HEK293 (cell line): Measurements from ENCODE around the gene TRPV6.

Source experiments
- CTCF ChIA-PET: fragments of 350-600 bp; formaldehyde crosslinking; extraction: SDS; loops from one replicate; lab custom pipeline; 2021; ENCODE audit warnings: antibody characterized with exemption; lab: Yijun Ruan, JAX
- POLR2A ChIA-PET: fragments of 300-600 bp; formaldehyde crosslinking; extraction: SDS; loops from one replicate; lab custom pipeline; 2020; ENCODE audit warnings: antibody characterized with exemption, inconsistent platforms; lab: Yijun Ruan, JAX
- H3K27ac ChIP-seq: fragments of 200-500 bp; sonication (Bioruptor generic); 2 replicates; pipeline ENCODE4 v1.5.1; 2014; ENCODE audit warnings: low read depth, low read length, control low read depth, inconsistent platforms; ENCODE audit errors: extremely low read depth
- H3K36me3 ChIP-seq, 2 experiments: fragments of 200-500 bp in 1 of 2; sonication (Bioruptor generic) in 1 of 2; 1 replicate in 1 of 2; 2 replicates in 1 of 2; pipeline ENCODE4 v1.5.1; 2014 to 2017; ENCODE audit warnings: inconsistent platforms in 2 of 2, low read length in 2 of 2; ENCODE audit not compliant: control insufficient read depth in 2 of 2, insufficient read depth in 1 of 2
- H3K4me1 ChIP-seq: fragments of 200-500 bp; sonication (Bioruptor generic); 2 replicates; pipeline ENCODE4 v1.5.1; 2014; ENCODE audit warnings: mild to moderate bottlenecking, low read length, inconsistent platforms; ENCODE audit not compliant: control insufficient read depth, insufficient read depth
- H3K4me3 ChIP-seq: 2 replicates; pipeline ENCODE4 v1.5.1; 2011; ENCODE audit warnings: low read depth, mild to moderate bottlenecking, control low read depth, low read length, moderate library complexity
- H3K9me3 ChIP-seq: fragments of 200-500 bp; sonication (Bioruptor generic); 2 replicates; pipeline ENCODE4 v1.5.1; 2014; ENCODE audit warnings: low read depth, low read length, inconsistent platforms; ENCODE audit not compliant: control insufficient read depth, insufficient read depth
- KLF16 ChIP-seq: fragments of 450-650 bp; formaldehyde crosslinking; IDR thresholded peaks from 2 replicates; pipeline ENCODE4 v1.5.1; 2017; ENCODE audit warnings: missing biosample characterization, missing genetic modification characterization
- SP2 ChIP-seq: fragments of 450-650 bp; formaldehyde crosslinking; IDR thresholded peaks from 2 replicates; pipeline ENCODE4 v1.5.1; 2016; ENCODE audit warnings: missing biosample characterization, missing genetic modification characterization
- TSHZ1 ChIP-seq: fragments of 450-650 bp; formaldehyde crosslinking; IDR thresholded peaks from 2 replicates; pipeline ENCODE4 v1.5.1; 2016; ENCODE audit warnings: missing biosample characterization, missing genetic modification characterization, borderline replicate concordance
- ZNF10 ChIP-seq: fragments of 450-650 bp; formaldehyde crosslinking; IDR thresholded peaks from 2 replicates; pipeline ENCODE4 v1.5.1; 2017; ENCODE audit warnings: missing biosample characterization, missing genetic modification characterization
- ZNF121 ChIP-seq: fragments of 450-650 bp; formaldehyde crosslinking; IDR thresholded peaks from 2 replicates; pipeline ENCODE4 v1.5.1; 2016; ENCODE audit warnings: missing biosample characterization, missing genetic modification characterization
- ZNF16 ChIP-seq: fragments of 450-650 bp; formaldehyde crosslinking; IDR thresholded peaks from 2 replicates; pipeline ENCODE4 v1.5.1; 2016; ENCODE audit warnings: low read depth, missing biosample characterization, missing genetic modification characterization
- ZNF174 ChIP-seq: fragments of 450-650 bp; formaldehyde crosslinking; IDR thresholded peaks from 2 replicates; pipeline ENCODE4 v1.5.0; 2017; ENCODE audit warnings: missing biosample characterization, mild to moderate bottlenecking, missing genetic modification characterization
- ZNF184 ChIP-seq: fragments of 450-650 bp; IDR thresholded peaks from 2 replicates; pipeline ENCODE4 v1.5.1; 2018; ENCODE audit warnings: missing biosample characterization, mild to moderate bottlenecking, missing genetic modification characterization
- ZNF404 ChIP-seq: fragments of 450-650 bp; formaldehyde crosslinking; IDR thresholded peaks from 2 replicates; pipeline ENCODE4 v1.5.1; 2017; ENCODE audit warnings: missing biosample characterization, missing genetic modification characterization
- ZNF426 ChIP-seq: fragments of 450-650 bp; formaldehyde crosslinking; IDR thresholded peaks from 2 replicates; pipeline ENCODE4 v1.5.1; 2017; ENCODE audit warnings: missing biosample characterization, missing genetic modification characterization, mild to moderate bottlenecking, inconsistent platforms, moderate library complexity
- ZNF510 ChIP-seq: fragments of 450-650 bp; formaldehyde crosslinking; IDR thresholded peaks from 2 replicates; pipeline ENCODE4 v1.5.1; 2018; ENCODE audit warnings: mild to moderate bottlenecking, missing genetic modification characterization, missing biosample characterization; ENCODE audit not compliant: insufficient replicate concordance
- ZNF530 ChIP-seq: fragments of 450-650 bp; formaldehyde crosslinking; IDR thresholded peaks from 2 replicates; pipeline ENCODE4 v1.5.1; 2016; ENCODE audit warnings: low read depth, missing biosample characterization, missing genetic modification characterization
- ZNF548 ChIP-seq: fragments of 450-650 bp; formaldehyde crosslinking; IDR thresholded peaks from 2 replicates; pipeline ENCODE4 v1.5.1; 2016; ENCODE audit warnings: missing biosample characterization, missing genetic modification characterization
- ZNF561 ChIP-seq: fragments of 450-650 bp; IDR thresholded peaks from 2 replicates; pipeline ENCODE4 v1.5.1; 2018; ENCODE audit warnings: missing biosample characterization, missing genetic modification characterization, borderline replicate concordance
- ZNF629 ChIP-seq: fragments of 450-650 bp; formaldehyde crosslinking; IDR thresholded peaks from 2 replicates; pipeline ENCODE4 v1.5.1; 2017; ENCODE audit warnings: missing biosample characterization, missing genetic modification characterization
- ZNF707 ChIP-seq: fragments of 450-650 bp; formaldehyde crosslinking; IDR thresholded peaks from 2 replicates; pipeline ENCODE4 v1.5.1; 2016; ENCODE audit warnings: missing biosample characterization, missing genetic modification characterization
- ZNF843 ChIP-seq: fragments of 450-650 bp; formaldehyde crosslinking; IDR thresholded peaks from 2 replicates; pipeline ENCODE4 v1.5.1; 2016; ENCODE audit warnings: missing biosample characterization, missing genetic modification characterization
- ZSCAN16 ChIP-seq: fragments of 450-650 bp; formaldehyde crosslinking; IDR thresholded peaks from 2 replicates; pipeline ENCODE4 v1.5.1; 2016; ENCODE audit warnings: missing biosample characterization, missing genetic modification characterization
- TF ChIP-seq, protein P1 (sequence below): fragments of 450-650 bp; formaldehyde crosslinking; IDR thresholded peaks from 2 replicates; pipeline ENCODE4 v1.5.1; 2017; ENCODE audit warnings: missing biosample characterization, missing genetic modification characterization

Gene TRPV6

DNA sequence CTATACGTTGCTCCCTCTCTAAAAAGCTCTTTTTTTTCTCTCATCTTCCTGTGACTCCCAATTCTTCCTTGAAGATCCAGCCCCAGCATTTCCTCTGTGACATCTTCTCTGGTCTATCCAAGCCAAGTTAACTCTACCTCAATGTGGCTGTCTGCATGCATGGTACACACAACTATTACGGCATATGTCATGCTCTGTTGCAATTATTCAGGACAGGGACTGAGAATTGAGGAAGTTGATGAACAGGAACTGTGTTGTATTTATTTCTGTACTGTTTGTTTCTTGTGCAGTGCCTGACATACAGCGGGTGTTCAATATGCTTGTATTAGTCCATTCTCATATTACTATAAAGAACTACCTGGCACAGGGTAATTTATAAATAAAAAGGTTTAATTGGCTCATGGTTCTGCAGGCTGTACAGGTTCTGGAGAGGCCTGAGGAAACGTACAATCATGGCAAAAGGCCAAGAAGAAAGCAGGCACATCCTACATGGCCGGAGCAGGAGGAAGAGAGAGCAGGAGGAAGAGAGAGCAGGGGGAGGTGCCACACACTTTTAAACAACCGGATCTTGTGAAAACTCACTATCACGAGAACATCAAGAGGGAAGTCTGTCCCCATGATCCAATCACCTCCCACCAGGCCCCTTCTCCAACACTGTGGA is 41.7 kb upstream of the TRPV6 start:
- CTCF ChIA-PET: interaction anchor here (1.2 to 3.0 kb wide), 4 partner anchors 11 to 288 kb away, joined by 3 to 14 read pairs (median 5); no protein-coding TSS in a partner anchor
- Histone ChIP-seq H3K4me3 (no peak overlapping the region), H3K9me3 (no peaks in the 10 kb centered on the region), H3K36me3 (no peaks in the 10 kb centered on the region), H3K4me1 (no peaks in the 10 kb centered on the region), H3K27ac (no peak overlapping the region)
- TF ChIP-seq SP2 (tag by site-specific recombination) (no peak), KLF16 (tag by site-specific recombination) (no peak)
- POLR2A ChIA-PET: no interaction called here

- ChIA-PET POLR2A (no interaction called here), CTCF (interaction anchor here (0.7 to 3.0 kb wide), 5 partner anchors 9 to 291 kb away, joined by 3 to 14 read pairs (median 4); no protein-coding TSS in a partner anchor)
- Histone ChIP-seq H3K36me3 (no peaks in the 10 kb centered on the region), H3K27ac (no peak overlapping the region), H3K9me3 (no peaks in the 10 kb centered on the region), H3K4me3 (no peak overlapping the region), H3K4me1 (no peaks in the 10 kb centered on the region)
- TF ChIP-seq ZNF10 (tag by site-specific recombination) (no peak), ZSCAN16 (no peak), ZNF510 (tag by site-specific recombination) (no peak), ZNF707 (tag by site-specific recombination) (no peak), ZNF629 (no peak), ZNF184 (tag by site-specific recombination) (no peak), ZNF121 (tag by site-specific recombination) (no peak), TSHZ1 (tag by site-specific recombination) (no peak), ZNF843 (tag by site-specific recombination) (no peak), ZNF548 (no peak), ZNF561 (tag by site-specific recombination) (no peak), ZNF530 (tag by site-specific recombination) (no peak), ZNF404 (no peak), ZNF174 (no peak), ZNF426 (tag by site-specific recombination) (no peak), KLF16 (tag by site-specific recombination) (no peak), ZNF16 (tag by site-specific recombination) (no peak)
- TF ChIP-seq, protein P1, sequence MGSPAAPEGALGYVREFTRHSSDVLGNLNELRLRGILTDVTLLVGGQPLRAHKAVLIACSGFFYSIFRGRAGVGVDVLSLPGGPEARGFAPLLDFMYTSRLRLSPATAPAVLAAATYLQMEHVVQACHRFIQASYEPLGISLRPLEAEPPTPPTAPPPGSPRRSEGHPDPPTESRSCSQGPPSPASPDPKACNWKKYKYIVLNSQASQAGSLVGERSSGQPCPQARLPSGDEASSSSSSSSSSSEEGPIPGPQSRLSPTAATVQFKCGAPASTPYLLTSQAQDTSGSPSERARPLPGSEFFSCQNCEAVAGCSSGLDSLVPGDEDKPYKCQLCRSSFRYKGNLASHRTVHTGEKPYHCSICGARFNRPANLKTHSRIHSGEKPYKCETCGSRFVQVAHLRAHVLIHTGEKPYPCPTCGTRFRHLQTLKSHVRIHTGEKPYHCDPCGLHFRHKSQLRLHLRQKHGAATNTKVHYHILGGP (tag by site-specific recombination): no peak
Measured at GRCh38 chr7:142925413-142925812, 39.9 kb upstream of the TRPV6 start.
